SK-N-SH (cell line): ENCODE measurements around the gene PRKCA. TPM values are rescaled to one million over a fixed set of nuclear protein-coding genes. Genes with fewer than 3 reads are reported as not detected.

ENCODE experiments used
- CTCF ChIA-PET: fragments of 300-600, 350-600 bp; formaldehyde crosslinking; extraction: SDS; loops from one replicate; lab custom pipeline; 2021; lab: Yijun Ruan, JAX
- POLR2A ChIA-PET: fragments of 350-600 bp; sonication (Branson Sonifier 250); formaldehyde crosslinking; extraction: SDS; loops from one replicate; lab custom pipeline; 2020; ENCODE audit warnings: antibody characterized with exemption, inconsistent platforms; lab: Yijun Ruan, JAX
- DNase-seq: peaks from one replicate; pipeline ENCODE4 v3.0.0; 2012
- H2AFZ ChIP-seq: fragments of 200-600 bp; sonication (generic); 2 replicates; pipeline ENCODE4 v1.8.1; 2016; ENCODE audit warnings: antibody characterized with exemption, mild to moderate bottlenecking, low read depth
- H3F3A ChIP-seq: fragments of 200-600 bp; sonication (generic); replicated peaks from 2 replicates; pipeline ENCODE3; 2016; ENCODE audit warnings: antibody characterized with exemption, mild to moderate bottlenecking; ENCODE audit not compliant: insufficient read depth
- H3K27ac ChIP-seq, 2 experiments: fragments of 200-500 bp in 1 of 2; fragments of 200-600 bp in 1 of 2; sonication (Bioruptor generic) in 1 of 2; sonication (generic), shearing (Covaris generic) in 1 of 2; 2 replicates each; pipeline versions ENCODE4 v1.5.1 to v1.6.1; 2014 to 2016; ENCODE audit warnings: low read depth in 2 of 2, inconsistent platforms in 1 of 2, low read length in 1 of 2, mild to moderate bottlenecking in 1 of 2, mixed read lengths in 1 of 2
- H3K27me3 ChIP-seq: fragments of 200-600 bp; sonication (generic), shearing (Covaris generic); 2 replicates; pipeline ENCODE4 v1.6.1; 2016; ENCODE audit warnings: mixed run types; ENCODE audit not compliant: insufficient read depth
- H3K36me3 ChIP-seq, 2 experiments: fragments of 200-500 bp in 1 of 2; fragments of 200-600 bp in 1 of 2; sonication (Bioruptor generic) in 1 of 2; sonication (generic) in 1 of 2; replicated peaks in 1 of 2; 2 replicates each; pipeline versions ENCODE3 to v1.5.1; 2014 to 2016; ENCODE audit warnings: low read length in 1 of 2, mild to moderate bottlenecking in 1 of 2; ENCODE audit not compliant: insufficient read depth in 2 of 2, control insufficient read depth in 1 of 2
- H3K4me1 ChIP-seq, 2 experiments: fragments of 200-500 bp in 1 of 2; fragments of 200-600 bp in 1 of 2; sonication (Bioruptor generic) in 1 of 2; sonication (generic), shearing (Covaris generic) in 1 of 2; 2 replicates each; pipeline versions ENCODE4 v1.5.1 to v1.6.1; 2014 to 2016; ENCODE audit warnings: low read depth in 1 of 2, low read length in 1 of 2, mixed run types in 1 of 2; ENCODE audit not compliant: insufficient read depth in 2 of 2, control insufficient read depth in 1 of 2
- H3K4me2 ChIP-seq: fragments of 200-600 bp; sonication (generic), shearing (Covaris generic); 2 replicates; pipeline ENCODE4 v1.6.1; 2017; ENCODE audit warnings: mixed run types
- H3K4me3 ChIP-seq, 2 experiments: fragments of 200-500 bp in 1 of 2; fragments of 200-600 bp in 1 of 2; sonication (Bioruptor generic) in 1 of 2; sonication (generic), shearing (Covaris generic) in 1 of 2; 2 replicates each; pipeline versions ENCODE4 v1.5.1 to v1.8.1; 2014 to 2016; ENCODE audit warnings: low read depth in 2 of 2, inconsistent platforms in 1 of 2, low read length in 1 of 2, mild to moderate bottlenecking in 1 of 2, mixed read lengths in 1 of 2, moderate library complexity in 1 of 2
- H3K79me2 ChIP-seq: fragments of 200-600 bp; sonication (generic); 2 replicates; pipeline ENCODE4 v1.8.1; 2017; ENCODE audit warnings: mild to moderate bottlenecking; ENCODE audit not compliant: insufficient read depth
- H3K9ac ChIP-seq: fragments of 200-600 bp; sonication (generic); 2 replicates; pipeline ENCODE4 v1.6.1; 2017; ENCODE audit warnings: mixed run types
- H3K9me2 ChIP-seq: fragments of 200-600 bp; sonication (generic); 2 replicates; pipeline ENCODE4 v1.6.1; 2017; ENCODE audit warnings: mixed run types
- H3K9me3 ChIP-seq: fragments of 200-600 bp; sonication (generic); 2 replicates; pipeline ENCODE4 v1.6.1; 2017; ENCODE audit warnings: mixed run types, mild to moderate bottlenecking, moderate library complexity
- H4K20me1 ChIP-seq: fragments of 200-600 bp; sonication (generic); 2 replicates; pipeline ENCODE4 v1.6.1; 2017; ENCODE audit warnings: mild to moderate bottlenecking, mixed run types; ENCODE audit not compliant: insufficient read depth
- FOXJ3 ChIP-seq: sonication (generic); formaldehyde crosslinking; IDR thresholded peaks from 2 replicates; pipeline ENCODE4 v1.5.1; 2020; ENCODE audit warnings: mild to moderate bottlenecking, missing genetic modification reagents
- JUND ChIP-seq: IDR thresholded peaks from 2 replicates; pipeline ENCODE4 v1.4.0; 2012
- NFIC ChIP-seq: IDR thresholded peaks from 2 replicates; pipeline ENCODE4 v1.4.0; 2012; ENCODE audit warnings: borderline replicate concordance
- POLR2AphosphoS5 ChIP-seq: IDR thresholded peaks from 2 replicates; pipeline ENCODE4 v1.6.1; 2012; ENCODE audit warnings: low read depth, low read length
- RXRA ChIP-seq: IDR thresholded peaks from 2 replicates; pipeline ENCODE4 v1.4.0; 2012; ENCODE audit warnings: low read depth, mild to moderate bottlenecking, borderline replicate concordance
- WGBS: methylation state at CpG from one replicate; pipeline ENCODE4 v1.1.6; 2017; ENCODE audit warnings: low lambda C conversion rate; 5-methylcytosine and 5-hydroxymethylcytosine counted together
- polyA plus RNA-seq, 3 experiments: library from polyadenylated mRNA; depleted of rRNA; stranded (reverse); fragments of >200 nt; gene quantifications; 2 replicates each; pipeline ENCODE4 v1.2.3, GENCODE V29; 2012
- TF ChIP-seq, protein P1 (sequence below): IDR thresholded peaks from 2 replicates; pipeline ENCODE4 v1.6.1; 2012; ENCODE audit warnings: mild to moderate bottlenecking, low read depth, low read length, moderate library complexity
- TF ChIP-seq, protein P2 (sequence below): IDR thresholded peaks from 2 replicates; pipeline ENCODE4 v1.4.0; 2012; ENCODE audit warnings: low read depth, borderline replicate concordance
- TF ChIP-seq, protein P3 (sequence below): fragments of 150-350 bp; IDR thresholded peaks from 2 replicates; pipeline ENCODE4 v1.6.1; 2017; ENCODE audit warnings: antibody characterized with exemption, low read length, low read depth, borderline replicate concordance

The PRKCA gene
- polyA plus RNA-seq, 1 of the 3 experiments (the other 2 are of a cell fraction) = 108 TPM

DNA sequence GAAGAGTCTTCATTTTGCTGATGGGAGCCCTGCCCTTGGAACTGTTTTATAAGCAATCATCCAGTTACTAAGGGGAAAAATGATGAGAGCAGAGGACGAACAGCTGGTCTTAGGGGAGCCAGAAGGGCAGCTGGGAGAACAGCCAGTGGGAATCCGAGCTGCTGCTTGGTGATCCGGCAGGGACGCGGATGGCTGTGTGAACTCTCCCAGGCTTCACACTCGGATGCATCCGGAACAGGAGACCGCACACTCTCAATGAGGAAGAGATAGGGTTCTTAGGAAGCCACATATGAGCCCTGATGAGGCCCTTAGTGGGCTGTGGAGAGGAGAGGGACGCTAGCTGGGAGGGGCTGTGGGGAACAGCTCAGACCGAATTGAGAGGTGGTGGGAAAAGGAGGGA is 527.5 kb downstream of the PRKCA start (continued):
- TF ChIP-seq, protein P1, sequence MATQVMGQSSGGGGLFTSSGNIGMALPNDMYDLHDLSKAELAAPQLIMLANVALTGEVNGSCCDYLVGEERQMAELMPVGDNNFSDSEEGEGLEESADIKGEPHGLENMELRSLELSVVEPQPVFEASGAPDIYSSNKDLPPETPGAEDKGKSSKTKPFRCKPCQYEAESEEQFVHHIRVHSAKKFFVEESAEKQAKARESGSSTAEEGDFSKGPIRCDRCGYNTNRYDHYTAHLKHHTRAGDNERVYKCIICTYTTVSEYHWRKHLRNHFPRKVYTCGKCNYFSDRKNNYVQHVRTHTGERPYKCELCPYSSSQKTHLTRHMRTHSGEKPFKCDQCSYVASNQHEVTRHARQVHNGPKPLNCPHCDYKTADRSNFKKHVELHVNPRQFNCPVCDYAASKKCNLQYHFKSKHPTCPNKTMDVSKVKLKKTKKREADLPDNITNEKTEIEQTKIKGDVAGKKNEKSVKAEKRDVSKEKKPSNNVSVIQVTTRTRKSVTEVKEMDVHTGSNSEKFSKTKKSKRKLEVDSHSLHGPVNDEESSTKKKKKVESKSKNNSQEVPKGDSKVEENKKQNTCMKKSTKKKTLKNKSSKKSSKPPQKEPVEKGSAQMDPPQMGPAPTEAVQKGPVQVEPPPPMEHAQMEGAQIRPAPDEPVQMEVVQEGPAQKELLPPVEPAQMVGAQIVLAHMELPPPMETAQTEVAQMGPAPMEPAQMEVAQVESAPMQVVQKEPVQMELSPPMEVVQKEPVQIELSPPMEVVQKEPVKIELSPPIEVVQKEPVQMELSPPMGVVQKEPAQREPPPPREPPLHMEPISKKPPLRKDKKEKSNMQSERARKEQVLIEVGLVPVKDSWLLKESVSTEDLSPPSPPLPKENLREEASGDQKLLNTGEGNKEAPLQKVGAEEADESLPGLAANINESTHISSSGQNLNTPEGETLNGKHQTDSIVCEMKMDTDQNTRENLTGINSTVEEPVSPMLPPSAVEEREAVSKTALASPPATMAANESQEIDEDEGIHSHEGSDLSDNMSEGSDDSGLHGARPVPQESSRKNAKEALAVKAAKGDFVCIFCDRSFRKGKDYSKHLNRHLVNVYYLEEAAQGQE = no peak
- TF ChIP-seq NFIC = no peak
- TF ChIP-seq, protein P2, sequence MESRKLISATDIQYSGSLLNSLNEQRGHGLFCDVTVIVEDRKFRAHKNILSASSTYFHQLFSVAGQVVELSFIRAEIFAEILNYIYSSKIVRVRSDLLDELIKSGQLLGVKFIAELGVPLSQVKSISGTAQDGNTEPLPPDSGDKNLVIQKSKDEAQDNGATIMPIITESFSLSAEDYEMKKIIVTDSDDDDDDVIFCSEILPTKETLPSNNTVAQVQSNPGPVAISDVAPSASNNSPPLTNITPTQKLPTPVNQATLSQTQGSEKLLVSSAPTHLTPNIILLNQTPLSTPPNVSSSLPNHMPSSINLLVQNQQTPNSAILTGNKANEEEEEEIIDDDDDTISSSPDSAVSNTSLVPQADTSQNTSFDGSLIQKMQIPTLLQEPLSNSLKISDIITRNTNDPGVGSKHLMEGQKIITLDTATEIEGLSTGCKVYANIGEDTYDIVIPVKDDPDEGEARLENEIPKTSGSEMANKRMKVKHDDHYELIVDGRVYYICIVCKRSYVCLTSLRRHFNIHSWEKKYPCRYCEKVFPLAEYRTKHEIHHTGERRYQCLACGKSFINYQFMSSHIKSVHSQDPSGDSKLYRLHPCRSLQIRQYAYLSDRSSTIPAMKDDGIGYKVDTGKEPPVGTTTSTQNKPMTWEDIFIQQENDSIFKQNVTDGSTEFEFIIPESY = no peak

DNA sequence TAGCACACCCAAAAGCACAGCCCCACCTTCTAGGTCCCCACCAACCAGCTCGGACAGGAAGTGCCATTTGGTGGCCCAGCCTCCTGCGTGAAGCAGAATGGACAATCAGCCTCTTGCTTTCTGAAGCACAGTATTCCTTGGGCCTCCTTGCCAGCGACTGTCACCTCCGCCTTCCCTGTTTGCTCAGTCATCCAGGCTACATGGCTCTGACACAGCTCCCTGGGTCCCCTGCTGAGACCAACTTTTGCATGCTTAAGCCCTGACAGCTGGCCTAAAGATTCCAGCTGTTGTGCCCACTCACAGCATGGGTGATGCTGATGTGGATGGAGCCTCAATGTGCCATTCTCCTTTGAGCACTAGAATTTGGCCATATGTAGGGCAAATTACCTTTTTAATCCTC is 528.0 kb downstream of the PRKCA start:
- no peaks in the 10 kb centered on the region for H3K79me2 ChIP-seq
- no peaks in the 10 kb centered on the region for H3K9me3 ChIP-seq
- H3K9ac ChIP-seq = no peak overlapping the region
- DNase-seq = no peak
- no peaks in the 10 kb centered on the region for H3K9me2 ChIP-seq
- no peak overlapping the region for H3K4me3 ChIP-seq
- H4K20me1 ChIP-seq = no peaks in the 10 kb centered on the region
- H2AFZ ChIP-seq = no peak overlapping the region
- ChIA-PET POLR2A (no interaction called here), CTCF (interaction anchor here (1.0 to 2.8 kb wide), 3 partner anchors 13 to 103 kb away, joined by 3 to 12 read pairs (median 5); no protein-coding TSS in a partner anchor)
- H3K4me2 ChIP-seq = no peak overlapping the region
- peaks cover 33% of the 10 kb centered on the region for H3K27me3 ChIP-seq
- WGBS = 63% methylated on average over 4 of the region's 4 CpGs
- H3K36me3 ChIP-seq = no peaks in the 10 kb centered on the region
- no peak for TF ChIP-seq JUND
- TF ChIP-seq POLR2AphosphoS5 = no peak
- TF ChIP-seq FOXJ3 (CRISPR knock-in tag) = no peak
- TF ChIP-seq, protein P2 = no peak
- TF ChIP-seq RXRA = no peak
- TF ChIP-seq, protein P3, sequence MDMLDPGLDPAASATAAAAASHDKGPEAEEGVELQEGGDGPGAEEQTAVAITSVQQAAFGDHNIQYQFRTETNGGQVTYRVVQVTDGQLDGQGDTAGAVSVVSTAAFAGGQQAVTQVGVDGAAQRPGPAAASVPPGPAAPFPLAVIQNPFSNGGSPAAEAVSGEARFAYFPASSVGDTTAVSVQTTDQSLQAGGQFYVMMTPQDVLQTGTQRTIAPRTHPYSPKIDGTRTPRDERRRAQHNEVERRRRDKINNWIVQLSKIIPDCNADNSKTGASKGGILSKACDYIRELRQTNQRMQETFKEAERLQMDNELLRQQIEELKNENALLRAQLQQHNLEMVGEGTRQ = no peak
- peaks cover 4 to 25% of the 10 kb centered on the region in 2 experiments; a peak in 2 of 4 replicates for H3K4me1 ChIP-seq
- no peaks in the 10 kb centered on the region for H3F3A ChIP-seq
- no peak overlapping the region for H3K27ac ChIP-seq
